PC-9 (cell line): Measurements from ENCODE around the gene CAGE1. TPM values are rescaled to one million over a fixed set of nuclear protein-coding genes. Genes with fewer than 3 reads are reported as not detected.

ENCODE experiments used
- BruUV-seq: library from RNA; stranded (reverse); fragments of 400-500 nt; replicated peaks from 2 replicates; lab custom pipeline; 2021; lab: Mats Ljungman, UMichigan
- CTCF ChIA-PET: fragments of 300-600 bp; sonication (Branson Sonifier 250); formaldehyde crosslinking; loops from one replicate; lab custom pipeline; 2022; ENCODE audit warnings: antibody characterized with exemption; lab: Charles Lee
- POLR2A ChIA-PET: fragments of 300-600 bp; sonication (Branson Sonifier 250); formaldehyde crosslinking; loops from one replicate; lab custom pipeline; 2022; ENCODE audit warnings: antibody characterized with exemption; ENCODE audit not compliant: unreplicated experiment; lab: Charles Lee
- DNase-seq, 2 experiments: peaks; one replicate each; pipeline versions ENCODE4 v3.0.0 to v3.0.0-alpha.2; 2015 to 2022; ENCODE audit warnings: mixed read lengths in 1 of 2
- H2AFZ ChIP-seq: fragments of 200-600 bp; sonication (generic); 2 replicates; pipeline ENCODE4 v1.8.1; 2017; ENCODE audit warnings: antibody characterized with exemption
- H3F3A ChIP-seq: fragments of 200-600 bp; sonication (generic); 2 replicates; pipeline ENCODE4 v1.8.1; 2017; ENCODE audit warnings: antibody characterized with exemption, mild to moderate bottlenecking, low read depth; ENCODE audit not compliant: insufficient read depth
- H3K27ac ChIP-seq: fragments of 200-600 bp; sonication (generic); 2 replicates; pipeline ENCODE4 v1.6.1; 2016; ENCODE audit warnings: mixed run types
- H3K27me3 ChIP-seq: fragments of 200-600 bp; sonication (generic); 2 replicates; pipeline ENCODE4 v1.6.1; 2016; ENCODE audit warnings: low read depth, mixed run types; ENCODE audit not compliant: insufficient read depth
- H3K36me3 ChIP-seq: fragments of 200-600 bp; sonication (generic); 2 replicates; pipeline ENCODE4 v1.6.1; 2016; ENCODE audit warnings: low read depth, mixed run types
- H3K4me1 ChIP-seq: fragments of 200-600 bp; sonication (generic); replicated peaks from 2 replicates; pipeline ENCODE4 v1.6.1; 2016; ENCODE audit warnings: mixed run types; ENCODE audit not compliant: insufficient read depth
- H3K4me2 ChIP-seq: fragments of 200-600 bp; sonication (generic); 2 replicates; pipeline ENCODE4 v1.6.1; 2017; ENCODE audit warnings: mixed run types
- H3K4me3 ChIP-seq: fragments of 200-600 bp; sonication (generic); 2 replicates; pipeline ENCODE4 v1.6.1; 2016; ENCODE audit warnings: mixed run types
- H3K79me2 ChIP-seq: fragments of 200-600 bp; sonication (generic); 2 replicates; pipeline ENCODE4 v1.6.1; 2017; ENCODE audit warnings: low read depth, mixed run types
- H3K9me2 ChIP-seq: fragments of 200-600 bp; sonication (generic); 2 replicates; pipeline ENCODE4 v1.8.1; 2017; ENCODE audit warnings: mild to moderate bottlenecking; ENCODE audit not compliant: insufficient read depth
- H3K9me3 ChIP-seq: fragments of 200-600 bp; sonication (generic); 2 replicates; pipeline ENCODE4 v1.8.1; 2016; ENCODE audit warnings: low read depth; ENCODE audit not compliant: insufficient read depth
- H4K20me1 ChIP-seq: fragments of 200-600 bp; sonication (generic); 2 replicates; pipeline ENCODE4 v1.8.1; 2017; ENCODE audit not compliant: insufficient read depth
- CTCF ChIP-seq: fragments of 200-600 bp; sonication (generic); conservative IDR thresholded peaks from 2 replicates; pipeline ENCODE4 v1.6.1; 2017; ENCODE audit warnings: mixed run types, antibody characterized with exemption, mild to moderate bottlenecking, moderate library complexity
- EZH2 ChIP-seq: fragments of 200-600 bp; sonication (generic); IDR thresholded peaks from 2 replicates; pipeline ENCODE4 v1.8.0; 2017; ENCODE audit warnings: antibody characterized with exemption, low read depth
- intact Hi-C: fragments of 100-400 bp; cut with micrococcal nuclease; formaldehyde crosslinking; loops from one replicate; pipeline ENCODE4 v1.10.0; 2022; ENCODE audit not compliant: unreplicated experiment
- total RNA-seq: library from RNA; stranded (reverse); gene quantifications from 2 replicates; pipeline ENCODE4 v1.2.3, GENCODE V29; 2021

CAGE1 gene
- total RNA-seq, 1 experiment from 2014 or later: 0.13 TPM

GRCh38 chr6:7409740-7410139 is 20.2 kb upstream of the CAGE1 start:
- H2AFZ ChIP-seq: no peak overlapping the region
- no peaks in the 10 kb centered on the region for H3K4me1 ChIP-seq
- H3K27ac ChIP-seq: no peak overlapping the region
- intact Hi-C loops: no loop called here
- TF ChIP-seq EZH2 (no peak), CTCF (no peak)
- DNase-seq: no peak
- no TSS peak for BruUV-seq
- no peaks in the 10 kb centered on the region for H4K20me1 ChIP-seq
- H3K9me2 ChIP-seq: no peaks in the 10 kb centered on the region
- CTCF ChIA-PET: interaction anchor here (0.6 kb wide), 1 partner anchor 130 kb away, joined by 4 read pairs; no protein-coding TSS in a partner anchor
- no peak overlapping the region for H3K4me3 ChIP-seq
- POLR2A ChIA-PET: no interaction called here
- no peak overlapping the region for H3K4me2 ChIP-seq
- no peaks in the 10 kb centered on the region for H3F3A ChIP-seq
- H3K79me2 ChIP-seq: no peaks in the 10 kb centered on the region
- no peaks in the 10 kb centered on the region for H3K27me3 ChIP-seq
- H3K36me3 ChIP-seq: peaks cover 8% of the 10 kb centered on the region; the same call in 1 of the 2 replicates
- no peaks in the 10 kb centered on the region for H3K9me3 ChIP-seq

GRCh38 chr6:7406743-7407142 is 17.2 kb upstream of the CAGE1 start:
- intact Hi-C loops: no loop called here
- POLR2A ChIA-PET: no interaction called here

GRCh38 chr6:7404546-7404945 is 15.0 kb upstream of the CAGE1 start:
- no peaks in the 10 kb centered on the region for H3K4me1 ChIP-seq
- TF ChIP-seq EZH2: no peak
- no peaks in the 10 kb centered on the region for H4K20me1 ChIP-seq
- H3F3A ChIP-seq: no peaks in the 10 kb centered on the region
- intact Hi-C loops: no loop called here
- H3K4me2 ChIP-seq: no peak overlapping the region
- no peak overlapping the region for H3K4me3 ChIP-seq
- no peak overlapping the region for H2AFZ ChIP-seq
- no peak overlapping the region for H3K27ac ChIP-seq
- ChIA-PET POLR2A (no interaction called here), CTCF (no interaction called here)
- H3K36me3 ChIP-seq: peaks cover 8% of the 10 kb centered on the region; the same call in 1 of the 2 replicates
- no peaks in the 10 kb centered on the region for H3K79me2 ChIP-seq
- no peak for DNase-seq
- no TSS peak for BruUV-seq
- no peaks in the 10 kb centered on the region for H3K9me3 ChIP-seq
- H3K27me3 ChIP-seq: no peaks in the 10 kb centered on the region
- H3K9me2 ChIP-seq: no peaks in the 10 kb centered on the region

More at GRCh38 chr6:7406743-7407142, 17.2 kb upstream of the CAGE1 start:
- H3K27ac ChIP-seq: no peak overlapping the region
- H3K27me3 ChIP-seq: no peaks in the 10 kb centered on the region
- no peaks in the 10 kb centered on the region for H3K9me3 ChIP-seq
- peaks cover 8% of the 10 kb centered on the region; the same call in 1 of the 2 replicates for H3K36me3 ChIP-seq
- CTCF ChIA-PET: no interaction called here
- no peak overlapping the region for H2AFZ ChIP-seq
- no peak overlapping the region for H3K4me2 ChIP-seq
- H3F3A ChIP-seq: no peaks in the 10 kb centered on the region
- H4K20me1 ChIP-seq: no peaks in the 10 kb centered on the region
- H3K4me3 ChIP-seq: no peak overlapping the region
- H3K4me1 ChIP-seq: no peaks in the 10 kb centered on the region
- TF ChIP-seq EZH2 (no peak), CTCF (no peak)
- BruUV-seq: no TSS peak
- DNase-seq: no peak
- no peaks in the 10 kb centered on the region for H3K9me2 ChIP-seq
- H3K79me2 ChIP-seq: no peaks in the 10 kb centered on the region

GRCh38 chr6:7402716-7403115 is 13.2 kb upstream of the CAGE1 start:
- no peaks in the 10 kb centered on the region for H4K20me1 ChIP-seq
- intact Hi-C loops: no loop called here
- TF ChIP-seq EZH2: no peak
- TF ChIP-seq CTCF: no peak
- H3K27ac ChIP-seq: no peak overlapping the region
- CTCF ChIA-PET: no interaction called here
- POLR2A ChIA-PET: no interaction called here
- H3K36me3 ChIP-seq: peaks cover 8% of the 10 kb centered on the region; the same call in 1 of the 2 replicates
- no peaks in the 10 kb centered on the region for H3K27me3 ChIP-seq
- no peaks in the 10 kb centered on the region for H3K9me2 ChIP-seq
- no peak overlapping the region for H3K4me3 ChIP-seq
- no peak for DNase-seq
- H3K9me3 ChIP-seq: no peaks in the 10 kb centered on the region
- H3F3A ChIP-seq: no peaks in the 10 kb centered on the region
- no peak overlapping the region for H3K4me2 ChIP-seq
- no peak overlapping the region for H2AFZ ChIP-seq
- H3K79me2 ChIP-seq: no peaks in the 10 kb centered on the region
- H3K4me1 ChIP-seq: no peaks in the 10 kb centered on the region
- no TSS peak for BruUV-seq
